SHP77 (cell line): ENCODE data around the gene CWC25.
"Not testable (repeated sequence)": the region's sequence is repeated elsewhere in the genome, so short reads cannot be mapped to it uniquely, and the experiment has no call there.

Source experiments
- DNase-seq, 2 experiments: peaks; one replicate each; lab custom pipeline; 2025; lab: John Stamatoyannopoulos, UW

Gene CWC25

DNA sequence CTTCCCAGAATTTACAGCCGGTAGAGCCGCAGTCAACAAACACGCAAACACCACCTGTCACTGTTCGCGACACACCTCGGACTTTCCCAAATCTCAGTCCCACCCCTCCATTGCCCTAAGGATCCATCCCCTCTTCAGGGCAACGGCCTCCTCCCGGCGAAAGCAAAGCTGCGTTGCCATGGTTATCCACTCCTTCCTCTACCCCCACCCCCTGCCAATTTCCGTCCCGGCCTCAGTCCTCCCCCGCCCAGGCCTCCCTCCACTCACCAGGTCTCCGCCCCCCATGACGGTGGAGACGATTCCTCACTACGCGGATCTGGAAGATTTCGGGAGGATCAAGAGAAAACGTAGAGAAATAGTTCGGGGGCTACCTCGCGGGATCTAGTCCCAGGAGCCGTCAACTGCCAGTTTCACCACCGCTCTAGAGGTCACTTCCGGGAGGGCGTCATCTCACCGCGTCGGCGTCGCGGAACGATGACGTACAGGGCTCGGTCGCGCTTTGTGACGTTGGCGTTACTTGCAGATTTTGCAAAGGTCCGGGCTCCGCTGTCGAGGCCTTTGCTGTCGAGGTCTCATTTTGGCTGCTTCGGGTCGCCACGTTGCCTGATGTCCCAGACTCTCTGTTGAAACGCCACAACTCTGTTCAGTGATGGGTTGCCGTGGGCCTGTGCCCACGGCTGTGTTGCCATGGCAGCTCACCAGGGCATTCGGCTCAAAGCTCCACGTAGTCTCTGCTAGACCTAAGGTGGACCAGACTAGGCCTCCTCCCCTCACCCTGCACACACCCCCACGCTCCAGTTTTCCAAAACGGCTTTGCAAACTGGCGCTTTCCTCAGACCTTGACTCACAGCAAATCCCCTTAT is at the start of gene CWC25:
CWC25 (minus strand) TSS at position 423 of the 863 bp plus-strand sequence; CDS start at position 285, 138 bp downstream.
- peak; percentile 81 to 83 for DNase-seq

DNA sequence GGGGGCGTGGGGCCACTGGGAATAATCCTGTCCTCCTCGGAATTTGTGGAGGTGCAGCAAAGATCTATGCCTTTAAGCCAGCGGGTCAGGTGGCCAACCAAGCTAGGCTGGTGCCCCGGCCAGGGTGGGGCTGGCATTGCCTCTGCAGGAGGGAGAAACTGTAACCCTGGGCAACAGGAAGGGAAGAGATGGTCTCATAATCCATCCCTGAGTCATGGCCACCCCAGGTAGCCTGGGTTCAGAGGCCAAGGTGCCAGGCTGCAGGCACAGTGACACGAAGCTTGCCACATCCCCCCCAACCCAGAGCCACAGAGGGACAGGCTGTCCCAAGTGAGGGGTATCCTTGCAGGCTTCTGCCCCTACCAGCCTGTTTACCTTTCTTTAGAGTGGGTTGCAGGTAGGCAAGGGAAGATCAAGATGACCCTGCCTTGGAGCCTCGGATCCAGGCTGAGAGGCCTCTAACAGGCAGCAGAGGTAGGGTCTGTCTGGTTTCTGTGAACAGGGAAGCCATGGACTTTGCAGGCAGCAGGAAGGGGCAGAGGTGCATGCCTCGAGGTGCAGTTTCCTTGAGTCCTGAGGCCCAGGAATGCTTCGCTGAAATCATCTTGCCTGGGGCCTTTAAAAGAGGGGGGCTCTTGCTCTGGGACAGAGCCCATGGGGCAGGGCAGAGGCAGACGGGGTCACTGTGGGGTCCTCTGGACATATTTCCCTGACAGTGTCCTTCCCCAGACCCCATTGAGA is 48.7 kb upstream of the CWC25 start:
- DNase-seq, result no peak

DNA sequence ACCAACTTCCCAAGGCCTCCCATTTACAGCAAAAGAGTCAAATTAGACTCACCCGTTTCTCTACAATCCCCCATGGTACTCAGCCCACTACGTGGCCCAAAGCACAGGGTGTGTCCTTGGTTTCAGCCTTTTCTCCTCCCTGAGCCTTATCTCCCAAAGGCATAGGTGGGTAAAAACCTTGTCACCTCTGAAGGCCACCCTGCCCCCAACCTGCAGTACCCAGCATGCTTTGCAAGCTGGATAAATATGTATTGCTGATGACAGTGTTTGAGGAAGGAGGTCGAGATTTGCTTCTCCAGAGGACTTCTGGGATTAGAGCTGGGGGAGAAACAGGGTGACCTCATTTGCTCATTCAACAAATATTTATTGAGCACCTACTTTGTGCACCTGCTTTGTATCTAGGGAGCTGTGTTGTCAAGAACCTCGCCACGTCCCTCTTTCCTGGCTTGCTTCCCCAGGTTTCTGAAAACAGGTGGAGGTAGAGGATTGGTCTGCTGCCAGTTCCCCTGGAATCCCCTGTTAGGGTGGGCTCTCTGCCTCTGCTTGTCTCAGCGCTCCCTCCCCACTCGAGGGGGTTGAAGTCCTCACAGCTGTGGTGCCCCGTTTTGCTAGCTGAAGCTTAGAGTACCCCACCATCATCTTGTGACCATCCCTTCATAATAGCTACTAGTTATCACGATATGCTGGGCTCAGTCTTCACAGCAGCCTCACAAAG is 47.7 kb upstream of the CWC25 start:
- peak; percentile 73 to 74 for DNase-seq

DNA sequence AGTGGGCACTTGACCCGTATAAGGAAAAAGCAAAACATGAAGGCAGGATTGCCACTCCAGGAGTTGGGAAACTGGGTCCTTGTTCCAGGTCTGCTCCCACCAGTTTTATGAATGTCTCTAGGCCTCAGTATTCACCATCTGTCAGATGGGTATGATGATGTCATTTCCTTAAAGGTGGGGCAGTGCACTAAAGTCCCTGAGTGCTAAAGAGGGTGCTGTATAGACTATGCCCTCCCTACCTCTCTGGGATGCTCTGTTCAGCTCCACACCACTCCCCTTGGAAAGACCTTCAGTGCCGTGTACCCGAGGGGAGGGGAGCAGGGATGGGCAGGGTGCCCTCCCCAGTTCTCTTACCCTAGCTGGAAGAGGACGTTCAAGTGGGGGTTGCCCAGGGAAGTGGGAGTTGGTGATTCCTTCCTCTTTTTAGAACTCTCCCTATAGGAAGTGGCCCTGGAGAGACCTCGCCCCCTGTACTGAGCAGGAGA is 46.9 kb upstream of the CWC25 start:
- DNase-seq, result no peak

DNA sequence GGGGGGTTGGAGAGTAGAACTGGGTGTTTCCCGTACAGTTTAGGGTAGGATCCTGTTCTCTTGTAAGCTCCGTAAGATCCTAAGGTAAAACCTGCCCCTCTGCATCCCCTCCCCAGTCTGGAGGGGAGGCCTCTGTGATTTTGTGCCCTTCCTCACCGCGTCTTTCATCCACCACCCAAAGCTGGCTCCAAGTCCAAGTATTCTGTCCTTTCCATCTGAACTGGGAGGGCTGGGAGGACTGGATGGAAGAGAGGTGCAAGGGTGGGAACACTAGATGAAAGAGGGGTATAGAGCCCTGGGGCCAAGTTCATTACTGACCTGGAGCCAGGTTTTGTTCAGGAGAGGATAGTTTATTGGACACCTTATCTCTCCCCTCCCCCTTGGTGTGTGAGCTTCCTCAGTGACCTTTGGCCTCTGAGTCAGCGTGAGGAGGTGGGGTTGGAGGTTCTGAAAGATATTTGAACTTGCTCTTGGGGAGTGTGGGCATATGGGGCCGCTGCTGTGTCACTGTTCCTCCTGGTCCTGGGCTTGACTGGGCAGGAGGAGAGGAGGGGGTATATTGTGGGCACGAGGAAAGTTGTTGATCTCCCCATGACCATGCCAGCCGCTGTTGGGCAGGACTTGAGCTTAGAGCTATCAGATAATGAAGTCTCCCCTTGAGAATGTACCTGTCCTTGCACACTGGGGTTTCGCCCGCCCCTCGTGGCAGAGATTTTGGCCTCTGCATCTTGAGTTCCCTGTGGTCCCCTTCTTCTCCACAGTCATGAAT is 46.3 kb upstream of the CWC25 start:
- peak in 1 of 2 experiments; percentile 9 for DNase-seq

DNA sequence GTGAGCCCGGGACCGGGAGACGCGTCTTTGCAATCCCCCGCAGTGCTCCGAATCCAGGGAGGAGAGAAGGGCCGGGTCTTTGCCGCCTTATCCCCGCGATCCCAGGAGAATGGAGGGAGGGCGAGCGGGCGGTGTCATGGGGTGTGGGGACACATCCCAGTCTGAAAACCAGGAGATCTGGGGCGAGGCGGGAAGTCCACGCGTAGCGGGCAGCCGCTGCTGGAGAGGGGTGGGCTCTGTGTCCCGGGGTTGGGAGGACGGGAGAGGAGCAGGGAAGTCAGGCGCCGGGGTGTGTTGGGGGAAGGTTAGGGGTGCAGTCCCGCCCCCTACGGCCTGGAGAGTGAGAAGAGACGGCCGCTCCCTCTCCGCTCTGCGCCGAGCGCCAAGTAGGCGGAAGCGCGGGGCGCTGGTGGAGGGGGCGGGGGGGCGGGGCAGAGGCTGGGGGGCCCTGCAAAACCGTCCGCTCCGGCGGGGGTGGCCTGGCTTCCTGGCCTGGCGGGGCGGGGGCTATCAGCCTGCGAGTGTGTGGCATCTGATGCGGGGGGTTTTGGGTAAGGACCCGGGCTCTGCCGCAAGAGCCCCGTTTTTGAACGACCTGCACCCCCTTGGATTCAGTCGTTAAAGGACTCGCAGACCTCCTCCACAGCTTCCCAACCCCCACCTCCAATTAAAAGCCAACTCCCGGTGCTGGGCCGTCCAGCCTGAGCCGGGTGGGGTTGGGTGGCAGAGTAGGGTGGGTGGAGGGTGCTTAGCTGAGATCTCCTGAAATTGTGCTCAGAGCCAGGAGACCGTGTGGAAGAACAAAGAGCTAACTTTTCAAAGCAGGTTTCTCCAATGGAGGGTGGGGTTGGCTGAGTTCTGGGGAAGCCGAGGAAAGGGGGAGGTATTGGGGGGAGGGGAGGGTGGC is 45.4 kb upstream of the CWC25 start:
- peak in 1 of 2 experiments; percentile 19 for DNase-seq

- peak; percentile 46 to 79 for DNase-seq
These were observed 44.6 kb upstream of the CWC25 start, which contains the start of gene LASP1 for GRCh38 chr17:38869526-38870258. LASP1 (plus strand) TSS chr17:38870058; CDS start chr17:38870190, 132 bp downstream.

- peak; percentile 81 to 85 for DNase-seq
These were observed 43.9 kb upstream of the CWC25 start for GRCh38 chr17:38868817-38869525.

- peak in 1 of 2 experiments; percentile 57 for DNase-seq
These were observed 43.1 kb upstream of the CWC25 start for GRCh38 chr17:38867968-38868816.

GRCh38 chr17:38867179-38867967 is 42.3 kb upstream of the CWC25 start:
- peak; percentile 68 to 74 for DNase-seq

DNA sequence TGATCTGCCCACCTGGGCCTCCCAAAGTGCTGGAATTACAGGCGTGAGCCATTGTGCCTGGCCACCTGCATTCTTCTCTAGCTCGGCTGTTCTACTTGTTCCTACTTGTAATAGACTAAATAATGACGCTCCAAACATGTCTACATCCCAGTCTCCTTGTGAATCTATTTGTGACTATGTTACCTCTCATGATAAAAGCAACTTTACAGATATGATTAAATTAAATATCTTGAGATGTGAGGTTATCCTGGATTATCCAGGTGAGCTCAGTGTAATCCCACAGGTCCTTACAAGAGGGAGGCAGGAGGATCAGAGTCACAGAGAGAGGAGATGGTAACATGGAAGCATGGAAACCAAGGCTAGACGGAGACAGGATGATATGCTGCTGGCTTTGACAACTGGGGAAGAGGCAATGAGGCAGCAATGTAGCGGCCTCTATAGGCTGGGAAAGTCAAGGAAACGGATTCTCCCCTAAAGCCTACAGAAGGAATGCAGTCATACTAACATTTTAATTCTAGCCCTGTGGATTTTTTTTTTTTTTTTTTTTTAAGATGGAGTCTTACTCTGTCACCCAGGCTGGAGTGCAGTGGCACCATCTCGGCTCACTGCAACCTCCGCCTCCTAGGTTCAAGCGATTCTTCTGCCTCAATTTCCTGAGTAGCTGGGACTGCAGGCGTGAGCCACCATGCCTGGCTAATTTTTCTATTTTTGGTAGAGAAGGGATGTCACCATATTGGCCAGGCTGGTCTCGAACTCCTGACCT is 39.7 kb upstream of the CWC25 start:
- peak; percentile 40 to 54 for DNase-seq

- no peak for DNase-seq
These were observed 36.3 kb upstream of the CWC25 start for GRCh38 chr17:38861399-38861843.

GRCh38 chr17:38857271-38857670 is 32.1 kb upstream of the CWC25 start:
- DNase-seq, result no peak

- not testable (repeated sequence) for DNase-seq
These were observed 30.1 kb upstream of the CWC25 start for GRCh38 chr17:38855101-38855714.

DNA sequence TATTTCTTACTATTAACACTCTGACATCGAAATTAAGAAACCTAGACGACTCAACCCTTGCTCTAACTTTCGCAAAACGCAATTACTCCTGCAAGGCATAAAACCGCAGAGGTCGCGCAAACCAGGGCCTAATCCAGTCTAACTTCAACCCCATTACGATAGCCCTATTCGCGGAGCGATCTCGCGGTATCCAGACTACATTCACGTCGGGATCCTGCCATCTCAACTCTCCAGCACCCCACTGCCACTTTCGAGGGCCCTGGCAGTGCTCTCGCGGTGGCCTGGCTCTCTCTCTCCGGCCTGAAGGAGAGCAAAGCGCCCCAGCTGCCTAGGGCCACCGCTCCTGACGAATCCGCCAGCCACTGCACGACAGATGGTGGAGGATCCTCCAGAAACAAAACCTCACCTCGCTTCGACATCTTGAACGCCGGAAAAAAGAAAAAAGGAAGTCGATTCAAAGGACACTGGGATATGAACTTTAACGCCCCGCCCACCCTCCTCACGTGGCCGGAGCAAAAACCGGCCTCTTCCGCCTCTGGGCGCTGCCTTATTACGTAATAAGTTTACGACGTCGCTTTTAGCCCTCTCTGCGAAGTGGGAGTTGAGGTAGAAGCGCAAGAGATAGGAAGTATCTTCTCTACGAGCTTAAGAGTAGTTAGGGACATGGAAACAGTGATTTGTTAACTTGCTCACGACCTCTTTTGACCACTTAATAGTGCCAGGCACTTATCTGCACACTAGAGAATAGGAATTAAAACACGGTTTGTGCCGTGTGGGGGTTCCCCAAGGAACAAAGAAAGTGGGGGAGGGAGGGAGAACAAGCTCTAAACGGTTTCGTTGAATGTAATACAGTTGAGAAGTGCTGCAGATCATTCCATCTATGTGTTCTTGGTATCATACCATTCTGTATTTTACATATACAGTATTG is 28.4 kb upstream of the CWC25 start, which contains the start of gene RPL23:
RPL23 (minus strand) TSS at position 430 of the 928 bp plus-strand sequence; CDS start at position 419, 11 bp downstream.
- DNase-seq, result peak; percentile 94 to 96
